ENCODE data around the gene NDUFAF3.

DNA sequence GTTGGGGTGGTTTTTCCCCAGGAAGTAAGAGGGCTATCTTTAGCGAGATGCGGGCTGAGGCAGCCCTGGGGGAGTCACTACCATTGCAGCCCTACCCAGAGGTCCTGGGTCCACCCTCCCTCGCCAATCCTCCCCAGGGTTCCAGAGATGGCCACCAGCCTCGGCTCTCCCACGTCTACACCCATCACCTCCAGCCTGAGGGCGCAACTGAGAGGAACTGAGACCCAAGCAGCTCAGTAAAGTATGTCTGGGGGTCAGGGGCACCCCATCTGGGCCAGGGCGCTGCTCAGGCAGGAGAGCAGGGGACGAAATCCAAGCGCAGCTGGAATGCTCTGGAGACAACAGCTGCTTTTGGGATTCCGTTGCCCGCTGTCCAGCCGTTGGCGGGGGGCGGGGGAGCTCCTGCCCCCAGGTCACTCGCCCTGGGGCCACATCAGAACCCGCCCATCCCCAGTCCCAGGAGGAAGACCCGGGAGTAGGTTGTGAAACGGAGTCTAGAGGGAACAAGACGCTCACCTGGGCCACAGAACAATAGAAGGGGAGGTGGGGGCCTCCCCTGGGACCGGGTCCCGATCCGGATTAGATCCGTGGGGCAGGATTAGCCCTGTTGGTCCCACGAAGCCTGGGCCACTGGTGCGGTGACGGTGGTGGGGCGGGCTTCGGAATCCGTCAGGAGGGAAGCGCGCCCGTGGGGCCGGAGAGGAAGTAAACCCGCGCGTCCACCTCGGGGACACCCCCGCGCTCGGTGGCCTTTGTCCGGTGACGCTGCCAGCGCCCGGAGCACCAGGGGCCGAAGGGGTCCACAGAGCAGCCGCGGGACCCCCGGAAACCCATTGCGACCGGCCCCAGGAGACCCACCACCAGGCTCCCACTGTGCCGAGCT, 1.4 kb upstream of the NDUFAF3 start:
- TF ChIP-seq, protein P1, sequence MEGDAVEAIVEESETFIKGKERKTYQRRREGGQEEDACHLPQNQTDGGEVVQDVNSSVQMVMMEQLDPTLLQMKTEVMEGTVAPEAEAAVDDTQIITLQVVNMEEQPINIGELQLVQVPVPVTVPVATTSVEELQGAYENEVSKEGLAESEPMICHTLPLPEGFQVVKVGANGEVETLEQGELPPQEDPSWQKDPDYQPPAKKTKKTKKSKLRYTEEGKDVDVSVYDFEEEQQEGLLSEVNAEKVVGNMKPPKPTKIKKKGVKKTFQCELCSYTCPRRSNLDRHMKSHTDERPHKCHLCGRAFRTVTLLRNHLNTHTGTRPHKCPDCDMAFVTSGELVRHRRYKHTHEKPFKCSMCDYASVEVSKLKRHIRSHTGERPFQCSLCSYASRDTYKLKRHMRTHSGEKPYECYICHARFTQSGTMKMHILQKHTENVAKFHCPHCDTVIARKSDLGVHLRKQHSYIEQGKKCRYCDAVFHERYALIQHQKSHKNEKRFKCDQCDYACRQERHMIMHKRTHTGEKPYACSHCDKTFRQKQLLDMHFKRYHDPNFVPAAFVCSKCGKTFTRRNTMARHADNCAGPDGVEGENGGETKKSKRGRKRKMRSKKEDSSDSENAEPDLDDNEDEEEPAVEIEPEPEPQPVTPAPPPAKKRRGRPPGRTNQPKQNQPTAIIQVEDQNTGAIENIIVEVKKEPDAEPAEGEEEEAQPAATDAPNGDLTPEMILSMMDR (IDR thresholded peaks at IDR 0.05; ENCODE audit: insufficient read depth, low read depth, low read length), result no peak
- TF ChIP-seq EZH2 (IDR thresholded peaks at IDR 0.05; ENCODE audit: insufficient read depth, low read length), result no peak
